Activated CD8-positive, alpha-beta memory T cell treated with anti-CD3 and anti-CD28 coated beads for 36 hours (primary cell): ENCODE data around the gene GAS1. TPM values are rescaled to one million over a fixed set of nuclear protein-coding genes. Genes with fewer than 3 reads are reported as not detected.

Experiments used
- CTCF ChIA-PET: fragments of 350-600 bp; sonication (Branson Sonifier 250); formaldehyde crosslinking; loops from one replicate; lab custom pipeline; 2021; ENCODE audit warnings: antibody characterized with exemption; lab: Charles Lee
- POLR2A ChIA-PET: fragments of 350-600 bp; sonication (Branson Sonifier 250); formaldehyde crosslinking; loops from one replicate; lab custom pipeline; 2021; ENCODE audit warnings: antibody characterized with exemption; lab: Charles Lee
- total RNA-seq, 2 experiments: library from RNA; stranded (reverse); gene quantifications; one replicate each; pipeline ENCODE4 v1.2.3, GENCODE V29; 2021

GAS1 gene
- total RNA-seq, 2 experiments from 2014 or later, result 0.34 TPM

GRCh38 chr9:86966852-86967511 is 19.7 kb upstream of the GAS1 start:
- ChIA-PET CTCF (no interaction called here), POLR2A (no interaction called here)

- CTCF ChIA-PET, result no interaction called here
- POLR2A ChIA-PET, result no interaction called here
These were observed 18.5 kb upstream of the GAS1 start for GRCh38 chr9:86965636-86966395.

GRCh38 chr9:86962692-86963091 is 15.4 kb upstream of the GAS1 start:
- CTCF ChIA-PET, result no interaction called here

GRCh38 chr9:86960938-86961337 is 13.6 kb upstream of the GAS1 start:
- POLR2A ChIA-PET, result no interaction called here
- CTCF ChIA-PET, result interaction anchor here (1.4 kb wide), 1 partner anchor 12 kb away, joined by 3 read pairs; no protein-coding TSS in a partner anchor

More at GRCh38 chr9:86962692-86963091, 15.4 kb upstream of the GAS1 start:
- POLR2A ChIA-PET, result no interaction called here

DNA sequence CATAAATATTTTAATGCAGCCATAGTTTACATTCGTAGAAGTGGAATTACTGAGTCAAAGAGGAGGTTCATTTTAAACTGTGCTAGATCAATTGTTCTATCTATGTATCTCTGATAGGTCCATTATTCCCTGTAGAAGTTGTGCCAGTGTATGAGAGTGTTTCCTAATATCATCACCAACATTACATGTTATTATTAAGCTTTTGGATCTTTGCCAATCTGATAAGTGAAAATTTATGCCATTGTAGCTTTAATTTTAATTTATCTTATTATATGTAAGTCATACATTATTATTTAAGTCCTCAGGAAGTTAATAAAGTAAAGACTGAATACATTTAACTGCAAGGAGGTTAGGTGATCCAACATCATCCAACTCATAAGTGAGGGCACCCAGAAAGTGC is 10.9 kb upstream of the GAS1 start:
- CTCF ChIA-PET, result no interaction called here
- POLR2A ChIA-PET, result no interaction called here

DNA sequence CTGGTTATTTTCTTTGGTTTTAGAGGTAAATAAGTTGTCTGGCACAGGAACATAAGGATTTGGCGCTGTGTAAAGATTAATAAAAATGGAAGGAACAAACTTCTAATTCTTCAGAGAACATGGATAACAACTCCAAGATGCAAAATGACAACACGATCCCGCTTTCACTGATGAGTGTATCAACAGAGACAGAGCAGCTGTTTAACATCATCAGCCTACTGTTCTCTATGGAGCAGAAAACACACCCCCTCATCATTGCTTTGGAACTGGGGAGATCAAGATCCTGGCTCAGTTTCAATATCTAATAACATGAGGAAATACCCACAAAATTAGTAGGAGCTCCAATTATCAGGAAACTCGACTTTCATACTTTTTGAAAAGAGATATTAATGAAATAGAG is 8.3 kb upstream of the GAS1 start:
- POLR2A ChIA-PET, result no interaction called here
- CTCF ChIA-PET, result no interaction called here

GRCh38 chr9:86955042-86955441 is 7.7 kb upstream of the GAS1 start:
- CTCF ChIA-PET, result no interaction called here
- POLR2A ChIA-PET, result no interaction called here

DNA sequence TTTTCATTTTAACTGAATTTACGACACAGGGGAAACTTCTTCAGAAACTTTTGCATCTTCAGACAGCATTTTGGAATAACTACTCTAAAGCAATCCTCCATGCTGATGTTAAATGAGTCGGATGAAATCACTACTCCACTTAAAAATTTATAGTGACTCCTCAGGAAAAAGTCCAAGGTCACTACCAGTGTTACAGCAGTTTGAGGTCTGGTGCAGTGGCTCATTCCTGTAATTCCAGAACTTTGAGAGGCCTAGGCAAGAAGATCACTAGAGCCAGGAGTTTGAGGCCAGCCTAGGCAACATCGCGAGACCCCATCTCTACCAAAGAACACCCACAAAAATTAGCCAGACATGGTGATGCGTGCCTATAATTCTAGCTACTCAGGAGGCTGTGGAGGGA is 5.9 kb upstream of the GAS1 start:
- POLR2A ChIA-PET, result no interaction called here
- CTCF ChIA-PET, result interaction anchor here (0.6 kb wide), 1 partner anchor 751 kb away, joined by 3 read pairs; no protein-coding TSS in a partner anchor

DNA sequence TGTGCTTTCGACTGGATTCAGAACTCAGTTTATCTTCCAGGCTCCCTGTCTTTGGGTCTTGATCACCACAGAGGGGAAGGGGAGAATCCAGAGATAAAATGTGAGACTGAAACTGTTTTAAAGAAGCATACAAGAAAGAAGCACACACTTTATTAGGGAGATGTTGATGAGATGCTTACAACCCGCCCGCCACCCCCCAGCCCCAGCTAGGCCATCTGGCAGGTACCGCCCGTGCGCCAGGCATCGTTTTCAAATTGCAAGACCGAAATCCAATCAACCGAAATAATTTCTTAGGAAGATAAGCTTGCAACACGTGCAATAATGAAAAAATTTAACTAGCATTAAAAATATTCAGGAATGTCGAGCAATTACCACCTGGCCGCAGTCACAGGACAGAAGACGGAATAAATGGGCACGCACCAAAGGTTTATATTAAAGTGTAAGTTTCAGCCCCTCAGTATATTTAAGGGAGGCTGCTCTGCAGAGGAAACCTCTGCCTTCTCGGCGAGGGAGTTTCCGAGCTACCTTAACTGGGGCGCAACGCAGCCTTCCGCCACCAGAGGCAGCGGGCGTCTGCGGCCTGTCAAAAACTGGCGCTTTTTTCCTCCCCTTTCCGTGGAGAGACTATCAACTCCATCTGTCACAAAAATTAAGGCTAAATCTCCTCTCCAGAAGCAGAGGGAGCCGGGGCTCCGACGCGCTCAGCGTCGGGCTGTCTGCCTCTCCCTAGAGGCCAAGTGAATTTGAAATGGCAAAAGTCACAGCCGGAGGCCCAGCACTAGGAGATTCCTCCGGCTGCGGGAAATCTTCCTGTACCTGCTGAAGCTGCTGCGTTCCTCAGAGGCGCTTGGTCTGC is 996 bp upstream of the GAS1 start:
- POLR2A ChIA-PET, result interaction anchor here (0.5 kb wide), 1 partner anchor 12 kb away, joined by 5 read pairs; no protein-coding TSS in a partner anchor

GRCh38 chr9:86946201-86947145 is 833 bp downstream of the GAS1 start:
- POLR2A ChIA-PET, result interaction anchor here (0.6 to 0.7 kb wide), 2 partner anchors 364 to 664 kb away, joined by 3 to 4 read pairs; partner anchors contain the start of gene ISCA1
- CTCF ChIA-PET, result no interaction called here

More for the DNA sequence above, 996 bp upstream of the GAS1 start:
- CTCF ChIA-PET, result interaction anchor here (0.7 to 1.4 kb wide), 4 partner anchors 13 to 746 kb away, joined by 3 to 4 read pairs (median 3); no protein-coding TSS in a partner anchor

DNA sequence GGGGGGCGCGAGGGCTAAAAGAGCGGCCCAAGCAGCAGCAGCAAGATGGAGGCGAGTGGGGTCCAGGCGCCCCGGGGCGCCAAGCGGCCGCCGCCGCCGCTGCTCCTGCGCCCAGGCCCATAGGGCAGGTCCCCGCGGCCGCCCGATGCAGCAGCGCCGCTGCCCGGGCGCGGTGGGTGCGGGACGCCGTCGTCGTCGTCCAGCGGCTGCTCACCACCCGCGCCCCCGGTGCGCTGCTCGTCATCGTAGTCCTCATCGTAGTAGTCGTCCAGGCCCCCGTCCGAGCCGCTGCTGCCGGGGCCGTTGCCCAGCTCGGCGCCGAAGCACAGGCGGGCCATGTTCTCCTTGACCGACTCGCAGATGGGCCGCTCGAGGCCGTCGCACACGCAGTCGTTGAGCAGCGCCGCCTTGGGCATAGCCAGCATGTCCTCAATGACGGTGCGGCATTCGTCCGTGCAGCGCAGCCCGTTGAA is 1.5 kb downstream of the GAS1 start:
- CTCF ChIA-PET, result no interaction called here
- POLR2A ChIA-PET, result interaction anchor here (0.7 kb wide), 1 partner anchor 663 kb away, joined by 3 read pairs; the partner anchor contains the start of gene ISCA1

DNA sequence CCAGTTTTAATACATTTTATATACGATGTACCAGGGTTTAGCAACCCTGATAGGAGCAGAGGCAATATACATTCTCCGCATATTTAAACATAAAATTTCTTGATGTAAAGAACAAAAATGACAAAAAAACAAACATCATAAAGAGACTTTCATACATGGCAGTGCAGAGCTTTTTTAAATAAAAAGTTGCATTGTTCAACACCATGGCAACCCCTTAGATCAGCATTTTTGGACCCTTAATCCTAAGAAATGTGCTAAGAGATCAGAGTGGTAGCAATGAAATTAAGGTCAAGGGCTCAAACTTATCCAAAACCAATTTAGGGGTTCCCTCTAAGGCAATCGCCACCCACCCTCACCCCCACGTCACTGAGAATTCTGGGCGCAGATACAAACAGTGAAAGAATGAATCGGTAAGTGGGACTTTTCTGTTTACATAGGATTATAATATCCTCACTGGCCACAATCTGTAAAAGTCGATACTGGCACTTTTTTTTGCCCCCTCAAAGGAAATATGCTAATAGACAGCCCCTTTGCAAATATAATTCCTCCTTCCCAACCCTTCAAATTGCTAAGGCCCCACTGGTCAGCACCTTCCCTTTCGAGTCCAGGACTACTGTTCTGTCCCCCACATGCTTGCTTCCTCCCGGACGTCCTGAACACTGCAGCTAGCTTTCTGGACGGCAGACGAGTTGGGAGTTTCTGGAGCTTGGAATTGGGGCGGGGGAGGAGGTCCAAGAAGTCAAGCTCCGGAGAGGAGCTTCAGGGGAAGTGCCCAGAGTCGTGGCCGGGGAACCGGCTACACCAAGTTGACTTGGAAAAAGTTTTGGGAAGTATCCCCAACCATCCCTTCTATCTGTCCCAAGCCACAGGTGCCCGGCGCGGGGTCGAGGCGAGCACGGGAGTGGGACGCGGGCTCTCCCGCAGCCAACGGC is 2.2 kb downstream of the GAS1 start:
- ChIA-PET POLR2A (no interaction called here), CTCF (no interaction called here)

- POLR2A ChIA-PET, result interaction anchor here (0.6 kb wide), 1 partner anchor 1205 kb away, joined by 3 read pairs; no protein-coding TSS in a partner anchor
- CTCF ChIA-PET, result interaction anchor here (0.7 kb wide), 1 partner anchor 251 kb away, joined by 3 read pairs; no protein-coding TSS in a partner anchor
These were observed 3.8 kb downstream of the GAS1 start for GRCh38 chr9:86943201-86944113.

DNA sequence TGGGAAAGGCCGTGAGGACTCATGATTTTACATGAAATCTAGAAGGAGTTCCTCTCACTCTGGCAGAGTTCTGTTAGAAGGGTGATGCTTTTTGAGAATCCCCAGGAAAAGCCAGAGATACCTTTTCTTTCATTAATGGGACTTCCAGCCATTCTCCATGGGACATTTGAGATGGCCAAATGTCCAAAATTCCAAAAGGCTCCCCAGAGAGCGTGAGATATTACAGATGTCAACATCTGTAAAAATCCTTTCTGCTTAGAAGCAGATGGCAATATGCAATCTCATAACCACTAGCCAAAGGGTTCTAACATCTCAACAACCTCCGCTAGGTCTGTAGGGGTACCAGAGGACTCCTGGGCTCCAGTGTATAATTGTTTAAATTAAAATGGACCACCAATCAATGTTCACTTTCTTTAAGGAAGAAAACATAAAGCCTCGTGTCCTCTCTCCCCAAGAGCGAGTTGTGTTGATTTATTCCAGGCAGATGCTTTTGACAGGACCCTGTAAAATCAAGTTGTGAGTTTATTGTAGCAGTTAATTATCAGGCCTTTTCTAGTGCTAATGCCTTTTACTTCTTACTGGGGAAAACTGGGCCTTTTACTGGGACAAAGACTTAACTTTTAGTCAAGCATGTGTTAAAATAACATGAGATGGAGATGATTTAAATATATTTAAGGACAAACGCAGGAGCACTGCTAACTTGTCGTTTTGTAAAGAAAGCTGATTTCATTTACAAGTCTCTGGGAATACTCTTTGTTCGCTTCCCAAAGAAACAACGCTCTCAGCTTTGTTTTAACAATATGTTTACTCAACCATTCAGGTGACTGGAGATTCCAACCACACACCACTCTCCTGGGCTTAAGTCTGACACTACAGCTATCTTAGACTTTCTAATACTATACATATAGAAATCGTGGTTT is 4.8 kb downstream of the GAS1 start:
- ChIA-PET POLR2A (no interaction called here), CTCF (no interaction called here)

DNA sequence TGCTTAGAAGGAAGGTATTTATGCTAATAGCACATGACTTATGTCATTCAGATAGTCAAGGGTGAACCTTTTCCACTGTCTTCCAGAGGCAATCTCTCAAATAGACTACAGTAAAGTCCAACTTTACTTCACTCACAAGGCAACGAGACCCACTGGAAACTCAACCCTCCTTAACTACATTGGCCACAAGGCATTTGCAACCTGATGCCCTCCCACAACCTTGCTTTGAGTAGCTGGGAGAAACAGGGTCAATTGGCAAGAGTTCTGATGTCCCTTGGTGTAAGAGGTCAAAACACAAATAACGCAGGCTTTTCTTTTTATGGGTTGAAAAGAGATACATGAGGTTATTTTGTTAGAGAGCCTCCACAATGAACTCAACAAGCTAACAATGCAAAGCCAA is 6.1 kb downstream of the GAS1 start:
- ChIA-PET CTCF (no interaction called here), POLR2A (no interaction called here)
